ENCODE results near the gene HECTD4. TPM values are rescaled to one million over a fixed set of nuclear protein-coding genes. Genes with fewer than 3 reads are reported as not detected.

Gene HECTD4
- total RNA-seq, 1 donor from 2014 or later: 34.7 TPM

GRCh38 chr12:112303004-112303403 is 79.2 kb downstream of the HECTD4 start:
- peak; percentile 23 for DNase-seq (ENCODE audit: low spot score)
- Mint-ChIP-seq H3K36me3 (ENCODE audit: low read depth) (peaks cover 26% of the 10 kb centered on the region), H3K4me1 (ENCODE audit: low read depth) (peaks cover 7% of the 10 kb centered on the region), H3K9me3 (no peaks in the 10 kb centered on the region), H3K27me3 (ENCODE audit: low read depth) (no peaks in the 10 kb centered on the region), H3K4me3 (ENCODE audit: low read depth) (no peak overlapping the region), H3K27ac (peak overlapping the region; percentile 68)
- intact Hi-C loops (cut with micrococcal nuclease): no loop called here

- peaks cover 7% of the 10 kb centered on the region for H3K4me1 Mint-ChIP-seq (ENCODE audit: low read depth)
- intact Hi-C loops (cut with micrococcal nuclease): no loop called here
Measured at GRCh38 chr12:112299704-112300103, 82.5 kb downstream of the HECTD4 start.

GRCh38 chr12:112297188-112297587 is 85.0 kb downstream of the HECTD4 start:
- Mint-ChIP-seq H3K36me3 (ENCODE audit: low read depth) (peaks cover 2% of the 10 kb centered on the region), H3K27ac (no peak overlapping the region), H3K4me3 (ENCODE audit: low read depth) (no peak overlapping the region), H3K27me3 (ENCODE audit: low read depth) (no peaks in the 10 kb centered on the region), H3K4me1 (ENCODE audit: low read depth) (peaks cover 1% of the 10 kb centered on the region), H3K9me3 (no peaks in the 10 kb centered on the region)
- DNase-seq (ENCODE audit: low spot score): no peak
- intact Hi-C loops (cut with micrococcal nuclease): no loop called here

More at GRCh38 chr12:112299704-112300103, 82.5 kb downstream of the HECTD4 start:
- Mint-ChIP-seq H3K4me3 (ENCODE audit: low read depth) (no peak overlapping the region), H3K36me3 (ENCODE audit: low read depth) (peaks cover 10% of the 10 kb centered on the region), H3K27me3 (ENCODE audit: low read depth) (no peaks in the 10 kb centered on the region), H3K27ac (no peak overlapping the region), H3K9me3 (no peaks in the 10 kb centered on the region)
- no peak for DNase-seq (ENCODE audit: low spot score)

- intact Hi-C loops (cut with micrococcal nuclease): no loop called here
- Mint-ChIP-seq H3K9me3 (no peaks in the 10 kb centered on the region), H3K27me3 (ENCODE audit: low read depth) (no peaks in the 10 kb centered on the region), H3K4me3 (ENCODE audit: low read depth) (no peak overlapping the region), H3K4me1 (ENCODE audit: low read depth) (peaks cover 5% of the 10 kb centered on the region), H3K27ac (no peak overlapping the region), H3K36me3 (ENCODE audit: low read depth) (peaks cover 6% of the 10 kb centered on the region)
- DNase-seq (ENCODE audit: low spot score): no peak
Measured at GRCh38 chr12:112296183-112296582, 86.0 kb downstream of the HECTD4 start.

GRCh38 chr12:112294793-112295192 is 87.4 kb downstream of the HECTD4 start:
- H3K27ac Mint-ChIP-seq: no peak overlapping the region
- peaks cover 4% of the 10 kb centered on the region for H3K9me3 Mint-ChIP-seq
- no peak for DNase-seq (ENCODE audit: low spot score)
- H3K4me3 Mint-ChIP-seq (ENCODE audit: low read depth): no peak overlapping the region
- H3K36me3 Mint-ChIP-seq (ENCODE audit: low read depth): peaks cover 10% of the 10 kb centered on the region
- H3K4me1 Mint-ChIP-seq (ENCODE audit: low read depth): peaks cover 5% of the 10 kb centered on the region
- H3K27me3 Mint-ChIP-seq (ENCODE audit: low read depth): no peaks in the 10 kb centered on the region
- intact Hi-C loops (cut with micrococcal nuclease): loop anchor here (1.0 kb wide), 1 partner anchor 16 kb away; no protein-coding TSS in a partner anchor

- Mint-ChIP-seq H3K4me1 (ENCODE audit: low read depth) (peaks cover 5% of the 10 kb centered on the region), H3K27me3 (ENCODE audit: low read depth) (no peaks in the 10 kb centered on the region), H3K27ac (no peak overlapping the region), H3K4me3 (ENCODE audit: low read depth) (no peak overlapping the region), H3K9me3 (peaks cover 12% of the 10 kb centered on the region), H3K36me3 (ENCODE audit: low read depth) (peaks cover 16% of the 10 kb centered on the region)
- DNase-seq (ENCODE audit: low spot score): no peak
- intact Hi-C loops (cut with micrococcal nuclease): no loop called here
Measured at GRCh38 chr12:112288638-112289037, 93.6 kb downstream of the HECTD4 start.

GRCh38 chr12:112285600-112286401 is 96.4 kb downstream of the HECTD4 start:
- Mint-ChIP-seq H3K36me3 (ENCODE audit: low read depth) (peaks cover 8% of the 10 kb centered on the region), H3K27me3 (ENCODE audit: low read depth) (no peaks in the 10 kb centered on the region), H3K4me1 (ENCODE audit: low read depth) (no peaks in the 10 kb centered on the region), H3K9me3 (peaks cover 10% of the 10 kb centered on the region), H3K4me3 (ENCODE audit: low read depth) (no peak overlapping the region), H3K27ac (no peak overlapping the region)
- DNase-seq (ENCODE audit: low spot score): no peak
- intact Hi-C loops (cut with micrococcal nuclease): no loop called here

GRCh38 chr12:112283546-112283945 is 98.7 kb downstream of the HECTD4 start:
- Mint-ChIP-seq H3K36me3 (ENCODE audit: low read depth) (no peaks in the 10 kb centered on the region), H3K4me3 (ENCODE audit: low read depth) (no peak overlapping the region), H3K4me1 (ENCODE audit: low read depth) (no peaks in the 10 kb centered on the region)

GRCh38 chr12:112282920-112283319 is 99.3 kb downstream of the HECTD4 start:
- H3K36me3 Mint-ChIP-seq (ENCODE audit: low read depth): peaks cover 3% of the 10 kb centered on the region
- H3K4me1 Mint-ChIP-seq (ENCODE audit: low read depth): no peaks in the 10 kb centered on the region
- intact Hi-C loops (cut with micrococcal nuclease): no loop called here
- H3K4me3 Mint-ChIP-seq (ENCODE audit: low read depth): no peak overlapping the region
- no peaks in the 10 kb centered on the region for H3K9me3 Mint-ChIP-seq
- no peak for DNase-seq (ENCODE audit: low spot score)
- no peak overlapping the region for H3K27ac Mint-ChIP-seq
- H3K27me3 Mint-ChIP-seq (ENCODE audit: low read depth): no peaks in the 10 kb centered on the region

More at GRCh38 chr12:112283546-112283945, 98.7 kb downstream of the HECTD4 start:
- intact Hi-C loops (cut with micrococcal nuclease): no loop called here
- Mint-ChIP-seq H3K9me3 (no peaks in the 10 kb centered on the region), H3K27ac (no peak overlapping the region), H3K27me3 (ENCODE audit: low read depth) (no peaks in the 10 kb centered on the region)
- no peak for DNase-seq (ENCODE audit: low spot score)

- Mint-ChIP-seq H3K27me3 (ENCODE audit: low read depth) (no peaks in the 10 kb centered on the region), H3K9me3 (no peaks in the 10 kb centered on the region), H3K4me3 (ENCODE audit: low read depth) (no peak overlapping the region), H3K4me1 (ENCODE audit: low read depth) (no peaks in the 10 kb centered on the region), H3K27ac (no peak overlapping the region), H3K36me3 (ENCODE audit: low read depth) (peaks cover 17% of the 10 kb centered on the region)
- no peak for DNase-seq (ENCODE audit: low spot score)
- intact Hi-C loops (cut with micrococcal nuclease): no loop called here
Measured at GRCh38 chr12:112275836-112276235, 106.4 kb downstream of the HECTD4 start.

GRCh38 chr12:112275207-112275606 is 107.0 kb downstream of the HECTD4 start:
- no peak overlapping the region for H3K4me3 Mint-ChIP-seq (ENCODE audit: low read depth)
- peaks cover under 1% of the 10 kb centered on the region for H3K4me1 Mint-ChIP-seq (ENCODE audit: low read depth)
- no peaks in the 10 kb centered on the region for H3K9me3 Mint-ChIP-seq
- H3K36me3 Mint-ChIP-seq (ENCODE audit: low read depth): peaks cover 23% of the 10 kb centered on the region
- no peak for DNase-seq (ENCODE audit: low spot score)
- no peaks in the 10 kb centered on the region for H3K27me3 Mint-ChIP-seq (ENCODE audit: low read depth)
- intact Hi-C loops (cut with micrococcal nuclease): no loop called here
- H3K27ac Mint-ChIP-seq: no peak overlapping the region

GRCh38 chr12:112270673-112271072 is 111.6 kb downstream of the HECTD4 start:
- no peak overlapping the region for H3K27ac Mint-ChIP-seq
- intact Hi-C loops (cut with micrococcal nuclease): no loop called here
- no peak for DNase-seq (ENCODE audit: low spot score)
- H3K4me1 Mint-ChIP-seq (ENCODE audit: low read depth): peaks cover 2% of the 10 kb centered on the region
- H3K9me3 Mint-ChIP-seq: no peaks in the 10 kb centered on the region
- no peak overlapping the region for H3K4me3 Mint-ChIP-seq (ENCODE audit: low read depth)
- H3K36me3 Mint-ChIP-seq (ENCODE audit: low read depth): peaks cover 23% of the 10 kb centered on the region
- no peaks in the 10 kb centered on the region for H3K27me3 Mint-ChIP-seq (ENCODE audit: low read depth)

GRCh38 chr12:112266473-112266872 is 115.8 kb downstream of the HECTD4 start:
- no peaks in the 10 kb centered on the region for H3K9me3 Mint-ChIP-seq
- intact Hi-C loops (cut with micrococcal nuclease): no loop called here
- H3K36me3 Mint-ChIP-seq (ENCODE audit: low read depth): peaks cover 18% of the 10 kb centered on the region
- no peak overlapping the region for H3K27ac Mint-ChIP-seq
- no peak for DNase-seq (ENCODE audit: low spot score)
- no peaks in the 10 kb centered on the region for H3K27me3 Mint-ChIP-seq (ENCODE audit: low read depth)
- no peak overlapping the region for H3K4me3 Mint-ChIP-seq (ENCODE audit: low read depth)
- H3K4me1 Mint-ChIP-seq (ENCODE audit: low read depth): peaks cover 2% of the 10 kb centered on the region

Data from activated T-helper 2 cell treated with anti-CD3 and anti-CD28 coated beads, Interferon-gamma antibody, Interleukin-2, Interleukin-4, amounts not matched to agents 10 μg/mL and 5 μg/mL and 100 μg/mL, durations not matched to agents 14 hours and 24 hours and 36 hours (primary cell).